Measurements from ENCODE around the gene USH2A. TPM values are rescaled to one million over a fixed set of nuclear protein-coding genes. Genes with fewer than 3 reads are reported as not detected.

The USH2A gene
- total and polyA plus RNA-seq, 2 experiments from 2014 or later: under 0.01 to 0.01 TPM

- no peak overlapping the region for H3K4me3 ChIP-seq
- H3K9ac ChIP-seq: no peak overlapping the region
- no peaks in the 10 kb centered on the region for H4K20me1 ChIP-seq (ENCODE audit: insufficient read depth)
- no peaks in the 10 kb centered on the region for H3K36me3 ChIP-seq (ENCODE audit: low read depth)
- H3K4me1 ChIP-seq (ENCODE audit: insufficient read depth): no peaks in the 10 kb centered on the region; the same call in 1 of the 2 replicates
- WGBS, 2 experiments (ENCODE audit: low coverage in 1 of 2, low lambda C conversion rate in 2 of 2, missing lambda C conversion rate in 2 of 2): 22 to 25% methylated on average over 6 of the region's 6 CpGs
- in situ Hi-C loops (cut with MboI): no loop called here
- H3F3A ChIP-seq (ENCODE audit: insufficient read depth): no peaks in the 10 kb centered on the region
- no peaks in the 10 kb centered on the region for H3K9me3 ChIP-seq (ENCODE audit: low read depth)
- H3K27me3 ChIP-seq (replicated peaks; ENCODE audit: insufficient read depth): peaks cover 15% of the 10 kb centered on the region; the same call in 1 of the 2 replicates
- TF ChIP-seq EZH2 (IDR thresholded peaks at IDR 0.05; ENCODE audit: insufficient read depth, poor library complexity, severe bottlenecking) (no peak), EZH2phosphoT487 (IDR thresholded peaks at IDR 0.05; ENCODE audit: insufficient read depth, low read depth) (no peak)
- peak; percentile 54 for DNase-seq
- H3K9me2 ChIP-seq (ENCODE audit: insufficient read depth): no peaks in the 10 kb centered on the region
- no peak overlapping the region for H3K27ac ChIP-seq
- H3K79me2 ChIP-seq (ENCODE audit: insufficient read depth): no peaks in the 10 kb centered on the region
- H3K4me2 ChIP-seq (ENCODE audit: unreplicated experiment): no peak overlapping the region
- H2AFZ ChIP-seq: no peak overlapping the region
Observed at GRCh38 chr1:215970406-215970805, 452.8 kb downstream of the USH2A start.

- in situ Hi-C loops (cut with MboI): no loop called here
- no peaks in the 10 kb centered on the region for H4K20me1 ChIP-seq (ENCODE audit: insufficient read depth)
- H3K4me1 ChIP-seq (ENCODE audit: insufficient read depth): no peaks in the 10 kb centered on the region
- H3K4me3 ChIP-seq: no peak overlapping the region
- no peaks in the 10 kb centered on the region for H3K79me2 ChIP-seq (ENCODE audit: insufficient read depth)
- 40 to 41% methylated on average over 9 of the region's 9 CpGs for WGBS, 2 experiments (ENCODE audit: low coverage in 1 of 2, low lambda C conversion rate in 2 of 2, missing lambda C conversion rate in 2 of 2)
- no peak overlapping the region for H3K27ac ChIP-seq
- no peaks in the 10 kb centered on the region for H3K9me3 ChIP-seq (ENCODE audit: low read depth)
- no peaks in the 10 kb centered on the region for H3K9me2 ChIP-seq (ENCODE audit: insufficient read depth)
- no peak overlapping the region for H3K9ac ChIP-seq
- no peaks in the 10 kb centered on the region for H3K36me3 ChIP-seq (ENCODE audit: low read depth)
- no peak overlapping the region for H3K4me2 ChIP-seq (ENCODE audit: unreplicated experiment)
- DNase-seq: no peak
- TF ChIP-seq EZH2phosphoT487 (IDR thresholded peaks at IDR 0.05; ENCODE audit: insufficient read depth, low read depth) (no peak), EZH2 (IDR thresholded peaks at IDR 0.05; ENCODE audit: insufficient read depth, poor library complexity, severe bottlenecking) (no peak)
- H3K27me3 ChIP-seq (replicated peaks; ENCODE audit: insufficient read depth): peaks cover 51% of the 10 kb centered on the region
- no peaks in the 10 kb centered on the region for H3F3A ChIP-seq (ENCODE audit: insufficient read depth)
- no peak overlapping the region for H2AFZ ChIP-seq
Observed at GRCh38 chr1:215963621-215964020, 459.6 kb downstream of the USH2A start.

- Histone ChIP-seq H3K9me2 (ENCODE audit: insufficient read depth) (no peaks in the 10 kb centered on the region), H3K4me3 (no peak overlapping the region), H2AFZ (no peak overlapping the region), H3K9me3 (ENCODE audit: low read depth) (no peaks in the 10 kb centered on the region), H3F3A (ENCODE audit: insufficient read depth) (no peaks in the 10 kb centered on the region), H3K9ac (no peak overlapping the region), H4K20me1 (ENCODE audit: insufficient read depth) (no peaks in the 10 kb centered on the region), H3K79me2 (ENCODE audit: insufficient read depth) (no peaks in the 10 kb centered on the region), H3K27me3 (replicated peaks; ENCODE audit: insufficient read depth) (peaks cover 47% of the 10 kb centered on the region), H3K27ac (no peak overlapping the region), H3K4me1 (ENCODE audit: insufficient read depth) (no peaks in the 10 kb centered on the region), H3K36me3 (ENCODE audit: low read depth) (no peaks in the 10 kb centered on the region), H3K4me2 (ENCODE audit: unreplicated experiment) (no peak overlapping the region)
- in situ Hi-C loops (cut with MboI): no loop called here
- 7 to 12% methylated on average over 1 of the region's 1 CpG for WGBS, 2 experiments (ENCODE audit: low coverage in 1 of 2, low lambda C conversion rate in 2 of 2, missing lambda C conversion rate in 2 of 2)
- TF ChIP-seq EZH2 (IDR thresholded peaks at IDR 0.05; ENCODE audit: insufficient read depth, poor library complexity, severe bottlenecking): no peak
- TF ChIP-seq EZH2phosphoT487 (IDR thresholded peaks at IDR 0.05; ENCODE audit: insufficient read depth, low read depth): no peak
- DNase-seq: no peak
Observed at GRCh38 chr1:215963040-215963439, 460.2 kb downstream of the USH2A start.

GRCh38 chr1:215958841-215959240 lies 464.4 kb downstream of the USH2A start:
- in situ Hi-C loops (cut with MboI): no loop called here
- 4 to 6% methylated on average over 1 of the region's 1 CpG for WGBS, 2 experiments (ENCODE audit: low coverage in 1 of 2, low lambda C conversion rate in 2 of 2, missing lambda C conversion rate in 2 of 2)

GRCh38 chr1:215957663-215958062 lies 465.6 kb downstream of the USH2A start:
- Histone ChIP-seq H3K9ac (no peak overlapping the region), H2AFZ (no peak overlapping the region), H3K4me3 (no peak overlapping the region), H3K9me3 (ENCODE audit: low read depth) (no peaks in the 10 kb centered on the region), H3K4me1 (ENCODE audit: insufficient read depth) (no peaks in the 10 kb centered on the region), H3K27ac (no peak overlapping the region), H3K9me2 (ENCODE audit: insufficient read depth) (no peaks in the 10 kb centered on the region), H3K4me2 (ENCODE audit: unreplicated experiment) (no peak overlapping the region), H3K79me2 (ENCODE audit: insufficient read depth) (no peaks in the 10 kb centered on the region), H4K20me1 (ENCODE audit: insufficient read depth) (no peaks in the 10 kb centered on the region), H3F3A (ENCODE audit: insufficient read depth) (no peaks in the 10 kb centered on the region), H3K27me3 (replicated peaks; ENCODE audit: insufficient read depth) (peaks cover 49% of the 10 kb centered on the region), H3K36me3 (ENCODE audit: low read depth) (no peaks in the 10 kb centered on the region)
- WGBS, 2 experiments (ENCODE audit: low coverage in 1 of 2, low lambda C conversion rate in 2 of 2, missing lambda C conversion rate in 2 of 2): 4 to 6% methylated on average over 7 of the region's 7 CpGs
- TF ChIP-seq EZH2phosphoT487 (IDR thresholded peaks at IDR 0.05; ENCODE audit: insufficient read depth, low read depth): no peak
- no peak for TF ChIP-seq EZH2 (IDR thresholded peaks at IDR 0.05; ENCODE audit: insufficient read depth, poor library complexity, severe bottlenecking)
- peak; percentile 1 for DNase-seq
- in situ Hi-C loops (cut with MboI): no loop called here

More at GRCh38 chr1:215958841-215959240, 464.4 kb downstream of the USH2A start:
- TF ChIP-seq EZH2 (IDR thresholded peaks at IDR 0.05; ENCODE audit: insufficient read depth, poor library complexity, severe bottlenecking) (no peak), EZH2phosphoT487 (IDR thresholded peaks at IDR 0.05; ENCODE audit: insufficient read depth, low read depth) (no peak)
- no peak overlapping the region for H3K27ac ChIP-seq
- no peak overlapping the region for H2AFZ ChIP-seq
- H3K9me3 ChIP-seq (ENCODE audit: low read depth): no peaks in the 10 kb centered on the region
- H3K9ac ChIP-seq: no peak overlapping the region
- no peak overlapping the region for H3K4me2 ChIP-seq (ENCODE audit: unreplicated experiment)
- no peaks in the 10 kb centered on the region for H3K4me1 ChIP-seq (ENCODE audit: insufficient read depth)
- no peaks in the 10 kb centered on the region for H3K36me3 ChIP-seq (ENCODE audit: low read depth)
- H3K9me2 ChIP-seq (ENCODE audit: insufficient read depth): no peaks in the 10 kb centered on the region
- no peak overlapping the region for H3K4me3 ChIP-seq
- no peaks in the 10 kb centered on the region for H3K79me2 ChIP-seq (ENCODE audit: insufficient read depth)
- no peaks in the 10 kb centered on the region for H4K20me1 ChIP-seq (ENCODE audit: insufficient read depth)
- no peaks in the 10 kb centered on the region for H3F3A ChIP-seq (ENCODE audit: insufficient read depth)
- peaks cover 60% of the 10 kb centered on the region for H3K27me3 ChIP-seq (replicated peaks; ENCODE audit: insufficient read depth)
- peak; percentile 45 for DNase-seq

Measured in GM23248 (cell line).